Cardiac muscle cell (in vitro differentiated cells and primary cell): Measurements from ENCODE around the gene ARPC1B. TPM values are rescaled to one million over a fixed set of nuclear protein-coding genes. Genes with fewer than 3 reads are reported as not detected.
"Not testable (repeated sequence)": the region's sequence is repeated elsewhere in the genome, so short reads cannot be mapped to it uniquely, and the experiment has no call there.

Experiments
- DNase-seq, 2 donors: peaks; one replicate each; pipeline versions ENCODE4 v3.0.0 to v3.0.0-alpha.2; 2010 to 2017; ENCODE audit warnings: low read depth in 1 of 2, low spot score in 1 of 2
- H3K27ac ChIP-seq: fragments of 200-600 bp; sonication (generic); 2 replicates; pipeline ENCODE4 v1.5.1; 2016
- H3K27me3 ChIP-seq: fragments of 200-600 bp; sonication (generic); 2 replicates; pipeline ENCODE4 v1.6.0; 2016; ENCODE audit warnings: control low read depth
- H3K36me3 ChIP-seq: fragments of 200-600 bp; sonication (generic); 2 replicates; pipeline ENCODE4 v1.5.1; 2016; ENCODE audit warnings: control low read depth
- H3K4me1 ChIP-seq: fragments of 200-600 bp; sonication (generic); 2 replicates; pipeline ENCODE4 v1.8.1; 2017; ENCODE audit warnings: low read depth, mild to moderate bottlenecking, mixed run types
- H3K4me3 ChIP-seq: fragments of 200-600 bp; sonication (generic); 2 replicates; pipeline ENCODE4 v1.5.1; 2016; ENCODE audit warnings: mild to moderate bottlenecking
- H3K9me3 ChIP-seq: fragments of 200-600 bp; sonication (generic); 2 replicates; pipeline ENCODE4 v1.5.1; 2017; ENCODE audit warnings: low read depth, mild to moderate bottlenecking, control low read depth
- CTCF ChIP-seq: IDR thresholded peaks from 2 replicates; pipeline ENCODE4 v1.5.1; 2012; ENCODE audit warnings: low read depth, mild to moderate bottlenecking, low read length
- polyA plus RNA-seq: library from polyadenylated mRNA; unstranded; fragments of >200 nt; fragmentation: Nextera tagmentation; extraction: Ambion mirVana; gene quantifications from 2 replicates; pipeline ENCODE4 v1.2.1, GENCODE V29; 2016
- total RNA-seq: library from RNA; depleted of rRNA; stranded (reverse); fragments of >200 nt; gene quantifications from 2 replicates; pipeline ENCODE4 v1.2.3, GENCODE V29; 2016

The ARPC1B gene
- total and polyA plus RNA-seq, 2 experiments from 2014 or later: 38.7 to 49.3 TPM

GRCh38 chr7:99415513-99416127, 41.1 kb downstream of the ARPC1B start:
- H3K27ac ChIP-seq, H3K9me3 ChIP-seq, H3K4me1 ChIP-seq, H3K27me3 ChIP-seq, H3K4me3 ChIP-seq: not testable (repeated sequence)
- peak; percentile 68 for TF ChIP-seq CTCF
- peaks cover 68% of the 10 kb centered on the region for H3K36me3 ChIP-seq
- peak; percentile 50 to 77 for DNase-seq

GRCh38 chr7:99418260-99418659, 43.7 kb downstream of the ARPC1B start:
- Histone ChIP-seq H3K9me3 (no peaks in the 10 kb centered on the region), H3K4me3 (no peak overlapping the region), H3K36me3 (peaks cover 46% of the 10 kb centered on the region), H3K27me3 (no peaks in the 10 kb centered on the region), H3K4me1 (no peaks in the 10 kb centered on the region), H3K27ac (no peak overlapping the region)
- no peak for DNase-seq
- TF ChIP-seq CTCF: no peak

DNA sequence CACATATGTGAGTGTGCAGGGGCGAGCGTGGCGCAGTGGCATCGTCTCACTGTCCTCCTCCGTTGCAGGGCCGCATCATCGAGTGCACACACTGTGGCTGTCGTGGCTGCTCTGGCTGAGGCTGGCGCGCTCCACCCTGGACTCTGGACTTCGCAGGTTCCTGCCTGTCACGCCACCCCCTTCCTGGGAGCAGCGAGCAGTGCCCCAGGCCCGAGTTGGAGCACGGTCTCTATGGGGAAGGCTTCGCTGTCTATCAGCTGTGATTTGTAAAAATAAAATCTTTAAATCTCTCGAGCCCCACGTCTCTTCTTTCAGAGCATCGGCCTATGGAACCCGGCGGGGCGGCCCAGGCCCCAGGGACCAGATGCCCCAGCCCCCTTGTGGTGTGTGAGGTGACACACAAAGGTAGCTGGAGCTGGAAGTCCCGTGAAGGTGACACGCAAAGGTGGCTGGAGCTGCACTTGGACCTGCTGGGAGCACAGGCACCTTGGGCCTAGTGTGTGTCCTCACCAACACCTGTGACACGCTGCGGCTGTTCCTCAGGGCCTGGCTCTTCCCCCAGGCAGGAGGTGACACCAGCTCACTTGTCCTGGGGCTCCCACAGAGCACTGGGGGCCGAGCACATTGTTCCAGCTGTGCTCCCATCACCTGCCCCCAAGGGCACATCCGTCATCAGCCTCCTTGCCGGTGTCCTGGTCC, 44.9 kb downstream of the ARPC1B start:
- no peak for DNase-seq
- H3K27me3 ChIP-seq: no peaks in the 10 kb centered on the region
- no peak overlapping the region for H3K4me3 ChIP-seq
- no peak overlapping the region for H3K27ac ChIP-seq
- H3K4me1 ChIP-seq: no peaks in the 10 kb centered on the region
- no peaks in the 10 kb centered on the region for H3K9me3 ChIP-seq
- peaks cover 46% of the 10 kb centered on the region for H3K36me3 ChIP-seq
- TF ChIP-seq CTCF: no peak

DNA sequence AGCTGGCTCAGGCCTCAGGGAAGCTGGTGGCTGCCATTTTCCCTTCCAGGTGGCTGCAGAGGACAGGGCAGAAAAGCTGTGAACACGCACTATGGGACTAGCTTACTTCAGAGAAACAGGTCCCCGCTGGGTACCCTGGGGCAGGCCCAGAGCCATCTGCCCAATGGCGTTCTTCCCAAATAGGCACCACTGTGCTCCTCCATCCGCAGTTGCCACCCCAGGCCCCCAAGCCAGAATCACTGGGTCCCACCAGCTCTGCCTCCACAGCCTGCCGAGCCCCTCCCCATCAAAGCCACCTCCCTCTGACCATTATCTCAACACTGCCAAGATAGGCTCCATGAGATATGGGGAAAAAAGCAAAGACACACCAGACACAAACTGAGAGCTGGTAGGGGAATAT, 45.7 kb downstream of the ARPC1B start:
- Histone ChIP-seq H3K9me3 (no peaks in the 10 kb centered on the region), H3K4me3 (no peak overlapping the region), H3K4me1 (no peaks in the 10 kb centered on the region), H3K36me3 (peaks cover 48% of the 10 kb centered on the region), H3K27me3 (no peaks in the 10 kb centered on the region), H3K27ac (no peak overlapping the region)
- TF ChIP-seq CTCF: no peak
- no peak for DNase-seq

GRCh38 chr7:99420986-99421385, 46.5 kb downstream of the ARPC1B start:
- Histone ChIP-seq H3K4me3 (no peak overlapping the region), H3K27ac (no peak overlapping the region), H3K9me3 (no peaks in the 10 kb centered on the region), H3K36me3 (peaks cover 47% of the 10 kb centered on the region), H3K27me3 (no peaks in the 10 kb centered on the region), H3K4me1 (no peaks in the 10 kb centered on the region)
- TF ChIP-seq CTCF: no peak
- no peak for DNase-seq
